Middle frontal gyrus (tissue), 1 donor: ENCODE results near the gene SNX9.

Experiments
- DNase-seq: peaks from one replicate; pipeline ENCODE4 v3.0.0-alpha.2; 2015; ENCODE audit warnings: low spot score; ENCODE audit errors: extremely low spot score

Gene SNX9

GRCh38 chr6:157994125-157994795, 171.2 kb downstream of the SNX9 start:
- no peak for DNase-seq
